BE2C (cell line): ENCODE data around the gene C14orf93.

Experiments
- DNase-seq: peaks from one replicate; pipeline ENCODE4 v3.0.0-alpha.2; 2020
- H3K27me3 ChIP-seq: fragments of 250-450 bp; sonication (Bioruptor Pico); 2 replicates; pipeline ENCODE4 v1.5.1; 2020; ENCODE audit warnings: mild to moderate bottlenecking
- H3K36me3 ChIP-seq: fragments of 250-450 bp; sonication (Bioruptor Pico); 2 replicates; pipeline ENCODE4 v1.5.1; 2020; ENCODE audit warnings: mild to moderate bottlenecking
- H3K4me1 ChIP-seq: fragments of 250-450 bp; sonication (Bioruptor Pico); 2 replicates; pipeline ENCODE4 v1.5.1; 2020
- H3K4me3 ChIP-seq: 2 replicates; pipeline ENCODE4 v1.5.1; 2011; ENCODE audit warnings: low read depth, low read length
- H3K9me3 ChIP-seq: fragments of 250-450 bp; sonication (Bioruptor Pico); 2 replicates; pipeline ENCODE4 v1.5.1; 2020
- CTCF ChIP-seq: IDR thresholded peaks from 2 replicates; pipeline ENCODE4 v1.5.1; 2012; ENCODE audit warnings: mild to moderate bottlenecking, low read depth, low read length

The C14orf93 gene

DNA sequence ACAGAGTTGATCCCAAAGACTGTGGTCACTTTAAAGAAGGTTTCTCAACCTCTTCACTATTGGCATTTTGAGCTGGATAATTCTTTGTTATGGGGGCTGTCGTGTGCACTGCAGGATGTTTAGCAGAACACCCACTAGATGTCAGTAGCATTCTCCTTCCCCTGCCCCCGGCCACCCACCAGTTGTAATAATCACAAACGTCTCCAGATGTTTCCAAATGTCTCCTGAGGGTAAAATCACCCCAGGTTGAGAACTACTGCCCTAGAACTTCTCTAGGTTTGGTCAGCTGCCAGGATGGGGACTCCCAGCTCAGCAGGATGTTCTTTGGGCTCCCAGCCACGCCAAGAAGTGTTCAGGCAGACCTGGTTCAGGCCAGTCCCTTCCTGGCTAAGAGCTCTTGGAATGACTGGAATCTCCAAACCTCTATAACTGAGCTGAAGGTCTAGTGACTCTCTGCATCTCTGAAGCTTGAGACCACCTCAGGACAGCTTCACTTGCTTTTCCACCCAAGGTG, 15.1 kb downstream of the C14orf93 start:
- peak; percentile 88 for TF ChIP-seq CTCF
- H3K27me3 ChIP-seq, result no peaks in the 10 kb centered on the region
- no peak overlapping the region for H3K4me3 ChIP-seq
- peaks cover 10% of the 10 kb centered on the region for H3K4me1 ChIP-seq
- H3K9me3 ChIP-seq, result no peaks in the 10 kb centered on the region
- H3K36me3 ChIP-seq, result no peaks in the 10 kb centered on the region; the same call in 1 of the 2 replicates
- DNase-seq, result peak; percentile 59

DNA sequence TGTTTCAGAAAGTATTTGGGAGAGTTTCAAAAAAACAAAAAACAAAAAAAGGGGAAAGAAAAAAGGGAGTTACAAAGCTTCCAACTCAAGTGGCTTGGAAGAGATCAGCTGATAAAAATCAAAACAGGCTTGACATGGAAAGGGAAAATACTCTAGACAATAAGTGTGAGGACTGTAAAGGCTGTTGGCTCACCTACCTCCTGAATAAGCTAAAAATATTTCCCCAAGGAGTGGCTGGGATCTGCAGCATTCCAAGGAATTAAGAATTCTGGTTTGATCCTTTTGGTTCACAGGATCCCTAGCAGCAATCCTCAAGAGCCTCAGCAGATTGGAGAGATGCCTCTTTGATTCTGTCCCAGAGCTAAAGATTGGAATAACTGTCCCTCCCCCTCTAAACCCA, 16.4 kb downstream of the C14orf93 start:
- no peaks in the 10 kb centered on the region for H3K27me3 ChIP-seq
- no peaks in the 10 kb centered on the region; the same call in none of the 2 replicates for H3K36me3 ChIP-seq
- peaks cover 10% of the 10 kb centered on the region for H3K4me1 ChIP-seq
- H3K4me3 ChIP-seq, result no peak overlapping the region
- no peak for TF ChIP-seq CTCF
- no peaks in the 10 kb centered on the region for H3K9me3 ChIP-seq
- DNase-seq, result no peak

DNA sequence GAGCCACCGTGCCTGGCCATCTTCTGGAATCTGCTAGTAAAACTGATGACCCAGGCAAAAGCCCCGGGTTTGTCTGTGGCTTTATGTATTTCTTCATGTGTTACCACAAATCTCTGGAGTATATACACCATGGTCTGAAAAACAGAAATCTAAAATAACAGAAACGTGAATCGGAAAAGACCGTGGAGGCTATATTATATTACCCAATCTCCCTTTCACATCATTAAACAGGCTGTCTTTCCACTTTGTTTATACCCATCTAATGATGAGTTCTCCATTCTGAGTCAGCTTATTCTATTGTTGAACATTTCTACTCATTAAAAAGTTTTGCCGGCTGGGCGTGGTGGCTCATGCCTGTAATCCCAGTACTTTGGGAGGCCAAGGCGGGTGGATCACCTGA, 18.1 kb downstream of the C14orf93 start:
- H3K27me3 ChIP-seq, result no peaks in the 10 kb centered on the region
- DNase-seq, result no peak
- H3K4me3 ChIP-seq, result no peak overlapping the region
- H3K9me3 ChIP-seq, result no peaks in the 10 kb centered on the region
- TF ChIP-seq CTCF, result no peak
- H3K36me3 ChIP-seq, result no peaks in the 10 kb centered on the region; the same call in none of the 2 replicates
- H3K4me1 ChIP-seq, result peaks cover 4% of the 10 kb centered on the region; the same call in 1 of the 2 replicates

GRCh38 chr14:22987291-22987690, 22.7 kb downstream of the C14orf93 start:
- no peak for TF ChIP-seq CTCF
- Histone ChIP-seq H3K27me3 (peaks cover under 1% of the 10 kb centered on the region), H3K36me3 (no peaks in the 10 kb centered on the region; the same call in none of the 2 replicates), H3K9me3 (no peaks in the 10 kb centered on the region), H3K4me3 (no peak overlapping the region), H3K4me1 (0 out of 2 replicates have a peak, but pooled peaks cover 2% of the 10 kb centered on the region)
- DNase-seq, result no peak

GRCh38 chr14:22986508-22987054, 23.4 kb downstream of the C14orf93 start:
- no peaks in the 10 kb centered on the region for H3K9me3 ChIP-seq
- 0 out of 2 replicates have a peak, but pooled peaks cover 2% of the 10 kb centered on the region for H3K4me1 ChIP-seq
- H3K36me3 ChIP-seq, result no peaks in the 10 kb centered on the region; the same call in none of the 2 replicates
- TF ChIP-seq CTCF, result peak; percentile 98
- H3K27me3 ChIP-seq, result peaks cover 7% of the 10 kb centered on the region
- DNase-seq, result peak; percentile 88
- H3K4me3 ChIP-seq, result no peak overlapping the region

- Histone ChIP-seq H3K27me3 (peaks cover 13% of the 10 kb centered on the region), H3K9me3 (no peaks in the 10 kb centered on the region), H3K36me3 (no peaks in the 10 kb centered on the region; the same call in none of the 2 replicates), H3K4me1 (0 out of 2 replicates have a peak, but pooled peaks cover 2% of the 10 kb centered on the region), H3K4me3 (no peak overlapping the region)
- no peak for DNase-seq
- no peak for TF ChIP-seq CTCF
These were observed 23.9 kb downstream of the C14orf93 start for GRCh38 chr14:22985894-22986507.
